Activated CD4-positive, alpha-beta T cell treated with anti-CD3 and anti-CD28 coated beads, Interleukin-2, amount 50 U/mL, for 48 hours (primary cell): ENCODE results near the gene SNAP25.

ENCODE experiments used
- DNase-seq, 2 experiments: peaks; one replicate each; pipeline ENCODE4 v3.0.0-alpha.2; 2020

Gene SNAP25

DNA sequence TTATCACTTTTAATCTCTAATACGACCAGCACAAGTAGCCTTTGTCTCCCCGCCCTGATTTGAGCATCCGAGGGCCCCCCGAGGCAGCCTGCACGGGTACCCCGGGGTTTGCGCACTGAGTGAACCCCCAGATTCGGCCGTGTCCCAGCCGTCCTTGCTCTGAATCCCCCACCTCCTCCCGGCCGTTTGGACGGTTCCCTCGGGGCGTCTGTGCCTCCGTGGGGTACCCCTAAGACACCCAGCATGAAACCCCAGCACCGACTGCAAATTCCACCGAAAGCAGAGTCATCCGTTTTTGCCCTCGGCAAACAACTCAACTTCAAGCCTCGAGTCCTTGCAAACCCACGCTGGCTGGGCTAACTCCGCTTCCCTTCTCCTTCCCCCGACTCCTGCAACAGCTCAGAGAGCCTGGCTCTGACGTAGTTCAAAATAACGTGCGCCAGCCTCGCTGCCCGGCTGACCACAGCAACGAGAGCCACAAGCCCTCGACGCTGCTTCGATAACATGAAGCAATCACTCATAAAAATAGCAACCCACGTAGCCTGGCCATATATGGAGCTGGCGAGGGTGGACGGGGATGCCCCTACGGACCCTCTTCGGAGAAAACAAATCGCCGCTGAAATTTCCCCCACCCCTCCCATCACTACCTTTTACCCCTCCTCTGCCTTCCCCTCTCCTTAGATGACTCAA lies 764 bp upstream of the SNAP25 start:
- peak; percentile 24 to 36 for DNase-seq

DNA sequence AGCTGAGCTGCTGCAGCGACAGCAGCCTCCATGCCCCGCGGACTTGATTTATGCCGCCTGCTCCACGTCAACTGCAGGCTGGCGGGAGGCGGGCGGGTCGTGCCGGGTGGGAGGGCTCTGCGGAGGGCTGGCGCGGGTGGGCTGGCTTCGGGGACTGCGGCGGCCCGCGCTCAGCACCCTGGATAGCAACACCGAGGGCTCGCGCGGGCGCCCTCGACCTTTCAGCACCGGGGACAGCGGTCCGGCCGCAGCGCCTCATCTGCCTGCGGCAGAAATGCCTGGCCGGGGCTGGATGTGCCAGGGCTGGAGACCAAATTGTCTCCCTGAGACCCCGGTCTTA lies 792 bp downstream of the SNAP25 start:
- DNase-seq, result peak; percentile 63 to 68

DNA sequence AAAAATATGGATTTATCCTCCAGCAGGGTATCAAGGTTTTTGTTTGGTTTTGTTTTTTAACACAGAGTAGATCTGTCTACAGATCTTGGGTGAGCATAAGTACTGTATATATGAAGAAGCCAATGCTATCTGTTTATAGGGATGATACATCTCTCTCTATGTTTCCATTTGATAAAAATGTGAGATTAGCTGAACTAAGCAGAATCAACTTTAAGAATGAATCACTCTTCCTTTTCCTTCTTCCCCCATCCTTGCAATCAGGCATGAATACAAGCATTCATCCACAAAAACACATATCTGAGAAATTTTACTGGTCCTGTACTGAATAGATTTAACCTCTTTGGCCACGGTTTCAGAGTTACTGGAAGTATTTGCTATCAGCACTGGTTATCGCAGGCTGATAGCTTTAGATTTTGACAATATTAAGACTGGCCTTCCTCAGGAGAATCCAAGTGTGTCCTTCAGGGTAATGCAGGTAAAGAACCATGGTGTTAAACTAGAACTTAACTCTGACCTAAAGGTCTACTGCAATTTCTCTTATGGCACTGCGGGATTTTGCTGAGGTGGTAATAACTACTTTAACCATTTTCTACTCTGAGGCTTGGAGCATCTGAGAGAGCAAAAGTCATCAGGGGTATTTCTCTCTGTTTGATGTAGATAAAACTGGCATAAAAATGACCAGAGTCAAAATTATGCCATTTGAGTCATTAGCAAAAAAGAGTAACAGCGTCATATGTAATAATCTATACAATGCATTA lies 1.5 kb downstream of the SNAP25 start:
- no peak for DNase-seq

DNA sequence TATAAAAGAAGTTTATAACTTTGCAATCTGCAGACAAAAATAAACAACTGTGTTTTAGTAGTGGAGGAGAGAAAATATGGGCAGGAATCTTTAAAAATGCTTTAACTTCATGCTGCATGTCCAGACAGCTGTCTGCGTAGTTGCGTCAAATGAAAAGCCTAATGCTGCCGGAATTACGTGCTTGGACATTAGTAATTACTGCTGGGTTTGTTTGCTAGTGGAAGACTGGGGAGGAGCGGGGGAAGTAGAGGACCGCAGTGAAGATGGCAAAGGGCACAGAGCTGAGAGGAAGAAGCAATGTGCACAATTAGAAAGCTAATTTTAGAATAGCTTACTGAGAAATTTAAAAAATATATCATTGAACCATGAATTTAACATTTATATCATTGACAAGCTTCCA lies 2.4 kb downstream of the SNAP25 start:
- no peak for DNase-seq

DNA sequence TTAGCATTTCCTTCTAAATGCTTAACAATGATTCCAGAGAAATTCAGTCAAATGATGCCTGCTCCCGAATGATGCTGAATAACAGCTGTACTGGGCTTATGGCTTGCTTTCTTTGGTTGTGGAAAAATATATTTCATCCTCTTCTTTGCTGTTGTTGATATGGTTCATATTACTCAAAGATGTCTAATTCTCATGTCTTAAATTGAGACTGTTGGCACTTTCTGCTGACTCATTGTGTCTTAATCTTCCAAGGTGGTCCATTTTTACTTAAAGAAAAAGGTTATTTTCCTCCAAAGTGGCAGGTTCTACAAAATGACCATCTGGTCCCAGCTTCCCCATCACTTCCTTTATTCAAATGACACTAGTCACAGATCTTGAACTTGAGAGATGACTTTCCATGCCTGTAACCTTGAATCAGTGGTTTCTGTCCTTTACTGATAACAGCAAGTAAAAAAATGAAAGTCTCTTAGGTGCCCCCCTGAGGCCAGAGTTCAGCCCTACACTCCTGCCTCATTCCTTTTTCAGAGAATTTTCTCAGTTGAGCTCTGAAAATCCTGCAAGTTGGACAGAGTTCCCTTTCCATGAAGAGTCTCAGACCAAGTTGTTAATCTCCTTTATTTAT lies 6.9 kb downstream of the SNAP25 start:
- DNase-seq, result no peak

DNA sequence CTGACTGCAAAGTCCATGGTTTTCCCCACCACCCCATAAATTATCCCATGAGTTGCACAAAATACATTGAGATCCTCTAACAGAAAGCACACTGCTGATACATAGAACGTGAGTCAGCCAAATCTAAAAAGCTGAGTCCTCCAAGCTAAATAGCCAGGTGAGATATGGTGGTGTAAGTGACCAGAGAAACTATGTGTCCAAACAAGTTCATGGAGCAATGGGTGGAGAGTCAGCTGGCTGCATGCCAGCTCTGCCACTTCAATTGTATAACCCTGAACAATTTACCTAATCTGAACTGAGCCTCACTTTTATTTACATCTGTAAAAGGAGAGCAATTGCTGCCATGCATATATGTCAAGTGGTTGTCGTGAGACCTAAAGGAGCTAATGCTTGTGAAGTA lies 9.7 kb downstream of the SNAP25 start:
- no peak for DNase-seq

DNA sequence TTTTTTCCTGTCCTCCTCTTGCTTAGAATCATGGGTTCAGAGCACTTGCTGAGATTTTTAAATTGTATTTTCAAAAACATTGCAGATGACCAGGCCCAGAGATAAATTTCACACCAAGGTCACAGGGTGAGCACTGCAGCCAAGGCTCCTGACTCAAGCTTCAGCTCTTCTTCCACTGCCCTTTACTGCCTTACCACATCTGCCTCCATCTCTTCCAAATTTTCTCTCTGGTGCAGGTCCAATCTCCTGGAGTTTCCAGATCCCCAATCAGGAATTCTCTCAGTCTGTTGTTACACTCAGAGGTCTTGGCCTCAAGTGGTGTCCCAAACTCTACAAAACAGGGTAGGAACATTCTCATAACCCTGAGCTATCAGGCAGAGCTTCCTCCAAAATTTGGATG lies 12.7 kb downstream of the SNAP25 start:
- DNase-seq, result no peak

DNA sequence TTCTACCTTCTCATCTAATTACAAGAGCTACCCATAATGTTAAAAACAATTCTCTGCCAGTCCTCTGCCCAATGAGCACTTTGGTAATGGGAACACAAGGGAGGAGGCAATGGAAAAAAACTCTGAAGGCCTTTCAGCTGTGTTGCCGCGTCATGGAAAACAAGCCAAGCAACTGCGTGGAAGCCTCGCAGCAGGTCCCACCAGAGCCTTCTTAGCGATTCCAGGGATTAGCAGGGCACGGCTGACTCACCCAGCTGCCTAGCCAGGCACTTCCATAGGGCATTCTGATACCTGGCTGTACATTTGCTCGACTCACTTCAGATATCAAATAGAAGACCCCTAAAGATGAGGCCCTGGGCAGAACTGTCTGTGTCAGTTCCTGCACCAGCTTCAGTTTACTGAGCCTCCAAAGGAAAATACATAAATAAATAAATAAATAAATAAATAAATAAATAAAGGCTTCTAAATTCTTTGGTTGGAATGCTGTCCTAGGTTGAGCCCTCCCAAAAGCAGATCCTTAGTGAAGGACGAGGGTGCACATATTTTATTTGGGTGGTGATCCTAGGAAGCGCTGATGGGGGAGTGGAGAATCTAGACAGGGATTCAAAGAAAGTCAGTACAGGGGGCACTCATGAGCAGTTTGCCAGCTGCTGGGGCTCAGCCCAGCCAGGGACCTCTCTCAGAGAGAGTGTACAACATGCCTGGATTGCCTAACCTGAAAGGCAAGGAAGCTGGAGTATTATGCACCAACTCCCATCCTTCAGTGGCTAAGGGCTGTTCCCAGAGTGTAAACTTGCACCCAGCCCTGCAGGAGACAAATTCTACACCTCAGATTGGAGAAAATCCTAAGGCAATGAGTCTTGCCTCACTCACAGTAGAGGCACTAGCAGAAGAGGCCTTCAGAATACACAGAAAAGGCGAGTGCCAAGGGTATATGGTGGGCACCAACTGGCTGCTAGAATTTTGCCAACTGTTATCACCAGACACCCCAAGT lies 18.2 kb downstream of the SNAP25 start:
- DNase-seq, result no peak

DNA sequence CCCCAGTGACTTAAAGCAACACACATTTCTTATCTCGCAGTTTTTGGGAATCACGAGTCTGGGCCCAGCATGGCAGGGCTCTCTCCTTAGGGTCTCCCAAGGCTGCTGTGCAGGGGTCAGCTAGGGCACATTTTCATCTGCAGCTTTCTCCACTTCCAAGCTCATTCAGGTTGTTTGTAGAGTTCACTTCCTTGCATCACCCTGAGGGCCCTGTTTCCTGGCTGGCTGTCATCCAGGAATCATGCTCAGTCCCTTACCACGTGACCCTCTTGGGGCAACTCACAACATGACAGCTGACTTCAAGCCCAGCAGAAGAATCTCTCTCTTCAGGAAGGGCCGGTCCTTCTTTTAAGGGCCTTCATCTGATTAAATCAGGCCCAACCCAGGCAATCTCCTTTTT lies 21.3 kb downstream of the SNAP25 start:
- DNase-seq, result no peak

DNA sequence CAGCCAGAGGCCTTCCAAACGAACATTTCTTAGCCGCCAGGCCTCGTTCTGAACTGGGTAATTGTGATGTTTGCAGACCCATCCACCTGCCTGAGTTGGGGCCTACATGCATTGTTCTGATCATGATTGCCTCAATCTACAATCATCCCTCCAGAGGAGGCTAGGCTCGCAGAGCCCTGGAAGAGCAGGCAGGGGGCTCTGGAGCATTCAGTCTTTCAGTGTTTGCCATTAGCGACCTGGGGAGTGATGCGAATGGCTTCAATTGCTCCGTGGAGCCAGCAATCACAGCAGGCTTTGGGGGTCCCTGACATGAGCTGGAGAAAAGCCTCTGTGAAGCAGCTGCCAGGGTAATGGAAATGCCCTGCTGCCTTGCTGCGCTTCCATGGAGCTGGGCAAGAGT lies 22.0 kb downstream of the SNAP25 start:
- DNase-seq, result no peak

DNA sequence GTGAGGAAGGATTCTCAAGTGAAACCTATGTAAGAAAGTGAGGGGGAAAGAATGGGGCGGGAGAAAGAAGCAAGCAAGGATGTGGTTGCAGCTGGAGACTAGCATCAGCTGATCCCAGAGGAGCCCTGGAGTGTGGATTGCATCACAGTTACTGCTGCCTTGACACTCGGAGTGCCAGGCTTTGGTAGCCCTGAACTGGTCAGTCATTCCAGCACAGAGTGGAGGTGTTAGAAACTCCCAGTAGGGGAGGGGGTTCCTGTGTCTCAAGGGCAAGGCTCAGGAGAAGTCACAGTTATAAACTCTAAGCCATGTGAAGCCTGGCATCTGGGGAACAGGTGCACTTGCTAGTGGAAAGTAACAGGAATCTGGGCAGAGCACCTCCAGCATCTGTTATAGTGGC lies 23.5 kb downstream of the SNAP25 start:
- no peak for DNase-seq

DNA sequence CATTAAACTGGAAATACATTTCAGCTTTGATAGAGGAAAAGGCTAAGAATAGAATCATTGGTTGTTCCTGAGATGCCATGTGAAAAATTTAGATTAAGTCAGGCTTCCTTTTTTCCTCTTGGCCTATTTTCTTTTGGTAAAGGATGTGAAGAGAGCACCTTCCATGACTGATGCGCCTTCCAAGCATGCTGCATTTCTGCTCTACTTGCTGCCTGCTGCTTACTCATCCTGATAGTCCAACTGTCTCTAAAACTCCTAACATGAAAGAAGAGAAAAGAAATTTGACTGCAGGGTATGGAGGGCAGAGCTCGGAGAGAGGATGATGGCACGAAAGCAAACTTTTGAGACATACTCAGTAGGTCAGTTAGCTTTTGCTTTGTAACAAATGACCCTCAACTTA lies 28.8 kb downstream of the SNAP25 start:
- DNase-seq, result no peak

DNA sequence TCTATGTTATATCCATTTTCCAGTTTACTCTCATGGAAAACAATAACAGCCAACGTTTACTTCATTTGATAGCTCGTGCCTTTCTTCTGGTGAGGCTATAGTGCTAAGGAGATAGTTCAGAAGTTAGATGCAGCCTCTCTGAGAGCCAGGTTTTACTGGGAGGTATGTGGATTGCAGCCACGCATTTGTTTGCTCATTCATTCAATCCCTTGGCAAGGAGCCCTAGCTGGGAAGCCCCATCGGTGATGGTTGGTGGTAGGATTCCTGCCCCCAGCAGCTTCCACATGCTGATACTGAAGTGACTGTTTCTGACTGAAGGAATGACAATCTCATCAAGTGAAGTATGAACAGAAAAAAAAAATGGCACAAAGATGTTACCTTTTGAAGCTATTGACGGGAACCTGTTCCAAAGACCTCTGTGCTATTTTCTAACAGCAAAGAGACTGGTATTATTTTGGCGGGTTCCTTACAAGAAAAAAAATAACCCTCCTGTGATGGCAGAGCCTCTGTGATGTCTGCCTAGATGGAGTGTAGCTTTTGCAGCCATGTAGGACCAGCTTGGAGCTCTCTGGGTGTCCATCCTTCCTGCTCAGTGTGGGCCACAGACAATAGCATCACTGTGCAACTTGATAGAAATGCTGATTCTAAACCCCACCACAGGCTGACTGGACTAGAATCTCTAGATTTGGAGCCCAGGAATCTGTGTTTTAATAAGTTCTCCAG lies 30.6 kb downstream of the SNAP25 start:
- DNase-seq, result no peak

DNA sequence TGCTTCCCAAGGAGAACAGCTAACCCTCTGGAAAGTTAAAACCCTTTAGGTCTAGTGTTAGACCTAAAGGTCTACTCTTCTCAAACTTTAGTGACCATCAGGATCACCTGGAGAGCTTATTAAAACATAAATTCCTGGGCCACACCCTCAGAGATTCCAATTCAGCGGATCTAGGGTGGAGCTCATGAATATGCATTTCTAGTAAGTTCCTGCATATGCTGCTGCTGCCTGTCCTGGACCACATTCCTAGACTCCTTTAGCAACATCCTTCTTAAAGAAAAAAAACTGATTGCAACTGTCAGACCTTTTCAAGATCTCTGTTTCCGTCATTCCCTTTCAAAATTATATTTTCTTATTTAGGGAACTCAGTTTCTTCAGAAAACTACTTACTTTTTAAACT lies 31.2 kb downstream of the SNAP25 start:
- DNase-seq, result no peak

DNA sequence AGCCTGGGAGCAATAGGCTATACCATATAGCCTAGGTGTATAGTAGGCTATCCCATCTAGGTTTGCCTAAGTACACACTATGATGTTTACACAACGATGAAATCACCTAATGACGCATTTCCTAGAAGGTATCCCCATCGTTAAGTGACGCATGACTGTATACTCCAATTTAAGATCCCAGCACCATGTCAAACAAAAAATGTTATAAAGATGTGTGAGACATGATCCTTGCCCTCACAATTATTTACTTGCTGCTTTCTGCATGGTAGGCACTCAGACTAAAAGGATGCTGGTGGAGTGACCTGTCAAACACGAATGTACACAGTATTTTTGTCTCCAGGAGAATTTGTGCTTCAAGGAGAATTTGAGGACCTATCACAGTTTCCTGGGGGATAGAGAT lies 32.3 kb downstream of the SNAP25 start:
- no peak for DNase-seq

DNA sequence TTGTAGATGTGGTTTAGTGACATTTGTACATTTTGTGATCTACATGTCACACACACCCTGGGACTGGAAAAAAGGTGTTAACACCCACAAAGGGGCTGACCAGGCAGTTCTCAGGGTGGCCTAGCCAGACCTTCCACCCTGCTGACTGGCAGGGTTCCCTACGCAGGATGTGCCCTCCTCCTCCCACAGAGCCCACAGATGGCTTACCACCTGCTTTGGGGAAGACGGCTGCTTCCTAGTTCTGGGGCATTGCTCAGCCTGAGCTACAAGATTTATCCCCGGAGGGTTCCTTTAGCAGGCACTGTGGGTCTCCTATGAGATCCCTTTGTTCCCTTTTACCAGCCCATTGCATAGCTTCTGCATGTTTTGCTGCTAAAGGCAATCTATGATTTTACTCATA lies 35.1 kb downstream of the SNAP25 start:
- DNase-seq, result no peak

DNA sequence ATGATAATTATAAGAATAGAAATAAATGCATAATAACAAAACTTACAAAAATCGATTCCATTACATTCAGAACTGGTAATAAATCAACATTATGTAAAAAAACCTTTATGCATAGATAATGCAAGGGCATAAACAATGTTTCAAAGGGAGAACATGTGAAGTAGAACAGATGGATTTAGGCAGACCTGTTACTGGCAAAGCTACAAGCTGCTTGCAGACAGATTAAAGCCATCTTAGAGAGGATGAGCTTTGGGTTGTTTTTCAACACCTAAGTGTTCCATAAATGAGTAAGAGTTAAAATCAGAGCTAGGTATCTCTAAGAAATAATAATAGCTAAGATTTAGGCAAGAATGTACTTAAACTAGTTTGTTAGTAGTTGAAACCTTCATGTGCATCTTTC lies 37.2 kb downstream of the SNAP25 start:
- DNase-seq, result no peak

DNA sequence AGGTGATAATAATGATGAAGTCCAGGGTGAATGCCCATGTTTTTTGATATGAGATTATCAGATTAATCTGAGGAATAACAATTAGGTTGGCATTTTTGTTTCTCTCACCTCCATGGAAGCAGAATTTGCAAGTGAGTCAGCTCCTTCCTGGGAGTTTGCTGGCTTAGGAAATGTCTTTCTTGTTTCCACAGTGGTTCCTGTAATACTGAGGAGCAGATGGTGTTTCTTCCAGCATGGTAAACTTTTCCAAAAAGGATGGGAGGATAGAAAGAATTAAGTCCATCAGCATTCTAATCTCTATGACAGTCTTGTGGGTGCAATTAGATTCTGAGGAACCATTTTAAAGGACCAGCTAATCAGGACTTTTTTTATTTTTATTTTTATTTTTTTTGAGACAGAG lies 40.5 kb downstream of the SNAP25 start:
- no peak for DNase-seq

DNA sequence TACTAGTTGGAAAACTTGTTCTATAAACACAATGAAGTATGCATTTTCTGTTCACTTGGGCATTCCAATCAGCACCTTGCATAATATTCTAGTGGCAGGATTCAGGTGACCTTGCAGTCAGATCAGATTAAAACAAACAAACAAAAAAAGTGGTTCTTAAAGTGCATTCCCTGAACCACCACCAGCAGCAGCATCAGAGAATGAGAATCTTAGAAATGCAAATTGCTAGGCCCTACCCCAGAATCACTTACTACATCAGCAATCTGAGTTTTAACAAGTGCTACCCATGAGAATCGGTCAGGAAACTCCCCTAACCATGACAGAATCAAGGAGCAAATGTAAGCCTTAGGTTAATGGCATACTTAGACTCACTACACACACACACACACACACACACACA lies 41.7 kb downstream of the SNAP25 start:
- no peak for DNase-seq

DNA sequence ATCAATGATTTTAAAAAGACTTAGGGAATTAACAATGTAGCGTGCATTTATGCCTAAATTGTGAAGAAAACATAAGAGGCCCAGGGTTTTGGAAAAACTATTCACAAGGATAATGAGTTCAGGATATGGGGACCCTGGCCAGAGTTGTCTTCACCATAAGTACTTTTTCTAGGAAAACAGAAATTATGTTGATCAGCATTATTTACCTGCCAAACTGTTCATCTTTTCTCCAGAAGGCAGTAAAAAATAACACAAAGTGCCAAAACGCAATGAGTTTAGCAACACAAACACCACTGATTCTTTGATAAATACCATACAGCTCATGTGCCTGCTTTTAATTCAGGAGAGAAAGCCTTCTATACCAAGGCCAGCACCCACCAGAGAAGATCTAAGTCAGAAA lies 43.1 kb downstream of the SNAP25 start:
- DNase-seq, result no peak

DNA sequence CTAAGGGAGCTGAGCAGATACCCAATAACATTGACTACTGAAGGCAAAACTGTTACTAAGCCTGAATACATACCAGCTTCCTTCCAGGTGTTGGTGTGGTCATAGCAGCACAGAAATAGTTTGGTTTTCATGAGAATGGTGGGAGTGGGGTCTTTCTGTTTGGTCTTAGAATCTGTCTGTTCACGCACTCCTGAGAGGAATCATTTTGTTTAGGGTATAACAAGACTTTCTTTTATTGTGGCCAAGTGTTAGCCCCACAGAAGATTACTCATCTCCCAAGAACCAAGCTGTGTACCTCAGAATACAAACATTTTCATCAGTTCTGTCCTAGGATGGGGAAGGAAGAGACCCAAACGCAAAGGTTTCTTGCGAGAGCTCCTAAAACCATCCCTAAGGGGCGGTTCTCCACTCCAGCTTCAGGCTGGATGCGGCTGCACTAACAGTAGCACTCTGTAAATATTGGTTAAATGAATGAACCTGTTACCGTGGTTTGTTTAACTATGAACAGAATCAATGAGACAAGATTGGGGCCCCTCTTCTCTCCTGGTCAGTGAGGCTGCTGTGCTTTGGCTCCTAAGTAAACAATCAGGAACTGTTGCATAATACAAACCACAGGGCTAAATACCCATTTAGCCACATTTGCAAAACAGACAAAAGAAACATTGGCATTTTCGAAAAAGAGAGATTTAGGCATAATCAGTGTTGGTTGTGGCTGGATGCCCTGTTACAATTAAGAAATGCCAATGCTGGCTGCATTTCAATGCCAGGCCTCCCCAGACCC lies 44.9 kb downstream of the SNAP25 start:
- no peak for DNase-seq

DNA sequence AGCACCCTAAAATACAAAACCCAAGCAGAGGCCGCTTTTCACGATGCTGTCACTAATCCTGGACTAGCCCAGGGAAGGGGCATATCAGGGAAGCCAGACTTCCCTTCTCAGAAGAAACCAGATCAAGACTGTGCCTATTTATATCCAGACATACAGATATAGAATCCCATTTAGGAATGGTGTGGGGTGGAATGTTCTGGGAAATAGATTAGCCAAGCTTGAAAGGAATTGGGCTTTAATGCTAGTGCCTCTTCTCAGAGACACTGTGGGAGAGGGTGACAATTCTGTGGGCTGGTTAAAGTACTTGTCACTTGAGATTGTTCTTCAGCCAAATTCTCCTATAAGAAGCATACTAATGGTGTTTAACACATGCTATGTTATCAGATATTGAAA lies 45.5 kb downstream of the SNAP25 start:
- no peak for DNase-seq
